GM18519 (cell line): ENCODE data around the gene DHCR7.

Experiments
- ATAC-seq: cut with Tn5 transposase; IDR thresholded peaks from one replicate; pipeline ENCODE4 v1.9.1; 2021; ENCODE audit warnings: mild to moderate bottlenecking, moderate library complexity; ENCODE audit not compliant: unreplicated experiment, low FRiP score

The DHCR7 gene

GRCh38 chr11:71459076-71459766 is 11.0 kb upstream of the DHCR7 start:
- ATAC-seq = no peak

- ATAC-seq = no peak
Measured at GRCh38 chr11:71458146-71459070, 10.2 kb upstream of the DHCR7 start.

- no peak for ATAC-seq
Measured at GRCh38 chr11:71456831-71457230, 8.6 kb upstream of the DHCR7 start.

GRCh38 chr11:71456294-71456693 is 8.1 kb upstream of the DHCR7 start:
- ATAC-seq = no peak

- ATAC-seq = no peak
Measured at GRCh38 chr11:71454470-71455113, 6.4 kb upstream of the DHCR7 start.

- no peak for ATAC-seq
Measured at GRCh38 chr11:71453918-71454304, 5.7 kb upstream of the DHCR7 start.

- no peak for ATAC-seq
Measured at GRCh38 chr11:71453037-71453917, 5.1 kb upstream of the DHCR7 start, which contains the start of gene NADSYN1. NADSYN1 (plus strand) TSS chr11:71453203; CDS start chr11:71453297, 94 bp downstream.

- ATAC-seq = no peak
Measured at GRCh38 chr11:71452199-71453036, 4.2 kb upstream of the DHCR7 start.

GRCh38 chr11:71451596-71452198 is 3.5 kb upstream of the DHCR7 start:
- ATAC-seq = no peak

GRCh38 chr11:71450939-71451338 is 2.7 kb upstream of the DHCR7 start:
- ATAC-seq = no peak

- ATAC-seq = no peak
Measured at GRCh38 chr11:71450507-71450906, 2.3 kb upstream of the DHCR7 start.

- no peak for ATAC-seq
Measured at GRCh38 chr11:71449596-71449995, 1.4 kb upstream of the DHCR7 start.

- no peak for ATAC-seq
Measured at GRCh38 chr11:71447791-71448256, 369 bp downstream of the DHCR7 start.

- ATAC-seq = no peak
Measured at GRCh38 chr11:71446942-71447688, 1.1 kb downstream of the DHCR7 start.

- ATAC-seq = no peak
Measured at GRCh38 chr11:71446150-71446549, 2.0 kb downstream of the DHCR7 start.

- ATAC-seq = no peak
Measured at GRCh38 chr11:71444811-71445210, 3.4 kb downstream of the DHCR7 start.

- no peak for ATAC-seq
Measured at GRCh38 chr11:71443736-71444445, 4.3 kb downstream of the DHCR7 start.
